ENCODE data around the gene LY86. TPM values are rescaled to one million over a fixed set of nuclear protein-coding genes. Genes with fewer than 3 reads are reported as not detected.

The LY86 gene
- 1 to 10 TPM in 1 of 4 donors, not detected in 3; 1.7 TPM for total RNA-seq

DNA sequence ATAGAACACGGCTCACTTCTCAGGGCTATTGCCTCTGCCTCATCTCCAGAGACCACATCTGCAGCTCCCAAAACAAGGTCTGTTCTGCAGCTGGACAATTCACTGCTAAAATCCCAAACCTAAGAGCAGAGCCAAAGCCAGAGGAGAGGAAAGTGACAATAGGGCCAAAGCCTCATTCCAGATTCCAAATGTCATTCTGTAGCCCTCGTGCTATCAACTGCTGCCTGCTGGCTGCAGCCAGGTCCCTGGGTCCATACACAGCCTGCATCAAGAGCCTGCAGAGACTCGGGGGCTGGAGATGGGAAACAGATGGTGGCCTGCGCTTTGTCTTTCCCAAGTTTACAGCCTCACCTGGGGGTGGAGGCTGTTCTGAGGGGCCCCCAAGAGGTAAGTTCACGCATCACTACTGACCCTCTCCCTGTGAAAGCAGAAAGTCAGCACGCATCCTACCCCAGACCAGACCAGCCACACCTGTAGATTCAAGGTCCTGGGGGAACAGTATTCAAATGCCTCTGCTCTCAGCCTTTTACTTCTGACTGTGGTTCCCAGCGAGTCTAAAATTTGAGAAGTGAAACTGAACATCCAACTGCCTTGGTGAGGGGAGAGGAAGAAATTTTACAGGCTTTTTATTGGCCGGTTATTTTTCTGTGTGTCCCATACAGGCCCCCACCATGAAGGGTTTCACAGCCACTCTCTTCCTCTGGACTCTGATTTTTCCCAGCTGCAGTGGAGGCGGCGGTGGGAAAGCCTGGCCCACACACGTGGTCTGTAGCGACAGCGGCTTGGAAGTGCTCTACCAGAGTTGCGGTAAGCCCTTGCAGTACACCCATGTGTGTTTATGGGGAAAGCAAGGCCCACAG lies at the start of gene LY86:
TSS of gene LY86 (plus strand) at position 657 of the 860 bp plus-strand sequence. CDS start at position 672, 15 bp downstream.
- no peak for DNase-seq (ENCODE audit: low spot score in 2 of 2)
- no peaks in the 10 kb centered on the region for H3K27me3 ChIP-seq
- no peaks in the 10 kb centered on the region for H3K36me3 ChIP-seq
- H3K27ac ChIP-seq: no peak within 1 kb of the TSS
- H3K9me3 ChIP-seq: no peaks in the 10 kb centered on the region
- peaks cover 5% of the 10 kb centered on the region for H3K4me1 ChIP-seq
- 53% methylated on average over 12 of the region's 14 CpGs for WGBS
- TF ChIP-seq, protein P1, sequence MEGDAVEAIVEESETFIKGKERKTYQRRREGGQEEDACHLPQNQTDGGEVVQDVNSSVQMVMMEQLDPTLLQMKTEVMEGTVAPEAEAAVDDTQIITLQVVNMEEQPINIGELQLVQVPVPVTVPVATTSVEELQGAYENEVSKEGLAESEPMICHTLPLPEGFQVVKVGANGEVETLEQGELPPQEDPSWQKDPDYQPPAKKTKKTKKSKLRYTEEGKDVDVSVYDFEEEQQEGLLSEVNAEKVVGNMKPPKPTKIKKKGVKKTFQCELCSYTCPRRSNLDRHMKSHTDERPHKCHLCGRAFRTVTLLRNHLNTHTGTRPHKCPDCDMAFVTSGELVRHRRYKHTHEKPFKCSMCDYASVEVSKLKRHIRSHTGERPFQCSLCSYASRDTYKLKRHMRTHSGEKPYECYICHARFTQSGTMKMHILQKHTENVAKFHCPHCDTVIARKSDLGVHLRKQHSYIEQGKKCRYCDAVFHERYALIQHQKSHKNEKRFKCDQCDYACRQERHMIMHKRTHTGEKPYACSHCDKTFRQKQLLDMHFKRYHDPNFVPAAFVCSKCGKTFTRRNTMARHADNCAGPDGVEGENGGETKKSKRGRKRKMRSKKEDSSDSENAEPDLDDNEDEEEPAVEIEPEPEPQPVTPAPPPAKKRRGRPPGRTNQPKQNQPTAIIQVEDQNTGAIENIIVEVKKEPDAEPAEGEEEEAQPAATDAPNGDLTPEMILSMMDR (IDR thresholded peaks at IDR 0.05): no peak
- TF ChIP-seq POLR2AphosphoS5 (IDR thresholded peaks at IDR 0.05) (no peak), EP300 (IDR thresholded peaks at IDR 0.05) (no peak), POLR2A (IDR thresholded peaks at IDR 0.05) (no peak)
- no peak within 1 kb of the TSS for H3K4me3 ChIP-seq

DNA sequence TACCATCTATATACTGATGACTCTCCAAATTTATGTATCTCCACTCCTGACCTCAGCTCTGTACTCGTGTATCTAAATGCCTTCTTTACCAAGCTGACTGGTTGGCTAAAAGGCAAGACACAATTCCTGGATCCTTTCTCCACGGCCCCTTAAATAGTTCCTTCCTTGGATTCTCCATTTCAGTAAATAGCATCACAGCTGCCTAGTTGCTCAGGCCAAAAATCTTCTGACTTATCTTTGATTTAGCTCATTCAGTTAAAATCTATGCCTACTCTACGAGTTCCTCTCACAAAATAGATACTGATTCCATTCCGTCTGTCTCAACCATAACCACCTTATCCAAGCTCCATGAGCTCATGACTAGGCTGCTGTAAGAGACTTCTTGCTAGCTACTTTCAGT lies 49.5 kb upstream of the LY86 start:
- Histone ChIP-seq H3K27ac (peak overlapping the region; percentile 6), H3K4me1 (peaks cover 4% of the 10 kb centered on the region), H3K4me3 (no peak overlapping the region), H3K27me3 (peaks cover under 1% of the 10 kb centered on the region), H3K9me3 (no peaks in the 10 kb centered on the region), H3K36me3 (no peaks in the 10 kb centered on the region)
- no peak for DNase-seq (ENCODE audit: low spot score in 2 of 2)
- TF ChIP-seq, protein P1 (IDR thresholded peaks at IDR 0.05): no peak
- TF ChIP-seq POLR2AphosphoS5 (IDR thresholded peaks at IDR 0.05) (no peak), EP300 (IDR thresholded peaks at IDR 0.05) (no peak), POLR2A (IDR thresholded peaks at IDR 0.05) (no peak)
- 49% methylated on average over 4 of the region's 4 CpGs for WGBS

DNA sequence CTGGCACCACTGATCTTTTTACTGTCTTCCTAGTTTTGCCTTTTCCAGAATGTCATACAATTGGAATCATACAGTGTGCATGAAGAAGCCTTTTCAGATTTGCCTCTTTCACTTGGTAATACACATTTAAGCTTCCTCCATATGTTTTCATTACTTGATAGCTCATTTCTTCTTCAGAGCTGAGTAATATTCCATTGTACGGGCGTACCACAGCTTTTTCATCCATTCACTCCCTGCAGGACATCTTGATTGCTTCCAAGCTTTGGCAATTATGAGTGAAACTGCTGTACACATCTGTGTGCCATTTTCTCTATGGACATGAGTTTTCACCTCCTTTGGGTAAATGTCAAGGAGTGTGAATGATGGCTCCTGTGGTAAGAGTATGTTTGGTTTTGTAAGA lies 46.2 kb upstream of the LY86 start:
- 94% methylated on average over 2 of the region's 2 CpGs for WGBS
- Histone ChIP-seq H3K4me3 (no peak overlapping the region), H3K4me1 (peaks cover 17% of the 10 kb centered on the region), H3K9me3 (no peaks in the 10 kb centered on the region), H3K36me3 (no peaks in the 10 kb centered on the region), H3K27me3 (peaks cover 18% of the 10 kb centered on the region), H3K27ac (no peak overlapping the region)
- TF ChIP-seq, protein P1 (IDR thresholded peaks at IDR 0.05): no peak
- TF ChIP-seq POLR2A (IDR thresholded peaks at IDR 0.05) (no peak), EP300 (IDR thresholded peaks at IDR 0.05) (no peak), POLR2AphosphoS5 (IDR thresholded peaks at IDR 0.05) (no peak)
- no peak for DNase-seq (ENCODE audit: low spot score in 2 of 2)

DNA sequence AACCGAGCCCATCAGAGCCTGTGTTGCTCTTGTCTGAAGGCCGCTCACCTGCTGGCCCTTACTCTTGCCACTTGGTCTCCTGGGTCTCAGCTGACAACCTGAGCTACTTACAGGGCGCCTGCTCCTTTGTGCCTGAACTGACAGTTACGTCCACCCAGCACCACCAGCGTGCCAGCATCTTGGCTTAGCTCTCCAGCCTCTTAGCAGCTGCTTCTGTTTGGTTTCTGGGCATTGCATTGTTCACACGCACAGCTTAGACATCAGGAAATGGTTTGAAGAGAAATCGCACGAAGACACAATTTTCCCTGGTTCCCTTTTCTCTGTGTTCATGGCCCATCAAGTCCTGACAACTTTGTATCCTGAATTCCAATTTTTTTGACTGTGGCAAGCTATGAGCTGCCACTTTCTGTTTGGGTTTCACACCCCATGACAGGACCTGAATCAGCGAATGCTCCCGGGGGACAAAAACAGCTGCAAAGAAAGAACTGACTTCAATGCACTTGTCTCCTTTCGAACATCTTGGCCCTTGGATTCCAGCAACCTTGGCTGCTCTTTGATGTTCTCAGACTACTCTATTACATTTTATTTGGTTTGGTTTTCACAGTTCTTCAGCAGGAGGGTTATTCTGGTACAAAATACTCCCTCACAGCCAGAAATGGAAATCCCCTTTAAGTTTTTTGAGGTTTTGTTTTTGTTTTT lies 45.2 kb upstream of the LY86 start:
- Histone ChIP-seq H3K36me3 (no peaks in the 10 kb centered on the region), H3K9me3 (no peaks in the 10 kb centered on the region), H3K27ac (peak overlapping the region; percentile 27), H3K4me1 (peaks cover 13% of the 10 kb centered on the region), H3K27me3 (peaks cover 20% of the 10 kb centered on the region), H3K4me3 (no peak overlapping the region)
- DNase-seq (ENCODE audit: low spot score in 2 of 2): no peak
- TF ChIP-seq, protein P1 (IDR thresholded peaks at IDR 0.05): no peak
- TF ChIP-seq POLR2A (IDR thresholded peaks at IDR 0.05): no peak
- no peak for TF ChIP-seq POLR2AphosphoS5 (IDR thresholded peaks at IDR 0.05)
- 62% methylated on average over 11 of the region's 11 CpGs for WGBS
